Fibroblast of lung (primary cell): ENCODE data around the gene PIK3R3.

Experiments
- EZH2 ChIP-seq: IDR thresholded peaks from 2 replicates; pipeline ENCODE4 v1.5.1; 2012; ENCODE audit warnings: low read length, control low read depth, mild to moderate bottlenecking; ENCODE audit errors: missing control alignments
- TF ChIP-seq, protein P1 (sequence below), 2 donors: IDR thresholded peaks in 1 of 2; conservative IDR thresholded peaks in 1 of 2; 1 replicate in 1 of 2; 2 replicates in 1 of 2; pipeline ENCODE4 v1.5.1; 2011 to 2012; ENCODE audit warnings: low read length in 2 of 2, control low read depth in 1 of 2, inconsistent platforms in 1 of 2, low read depth in 1 of 2, mild to moderate bottlenecking in 1 of 2

DNA sequence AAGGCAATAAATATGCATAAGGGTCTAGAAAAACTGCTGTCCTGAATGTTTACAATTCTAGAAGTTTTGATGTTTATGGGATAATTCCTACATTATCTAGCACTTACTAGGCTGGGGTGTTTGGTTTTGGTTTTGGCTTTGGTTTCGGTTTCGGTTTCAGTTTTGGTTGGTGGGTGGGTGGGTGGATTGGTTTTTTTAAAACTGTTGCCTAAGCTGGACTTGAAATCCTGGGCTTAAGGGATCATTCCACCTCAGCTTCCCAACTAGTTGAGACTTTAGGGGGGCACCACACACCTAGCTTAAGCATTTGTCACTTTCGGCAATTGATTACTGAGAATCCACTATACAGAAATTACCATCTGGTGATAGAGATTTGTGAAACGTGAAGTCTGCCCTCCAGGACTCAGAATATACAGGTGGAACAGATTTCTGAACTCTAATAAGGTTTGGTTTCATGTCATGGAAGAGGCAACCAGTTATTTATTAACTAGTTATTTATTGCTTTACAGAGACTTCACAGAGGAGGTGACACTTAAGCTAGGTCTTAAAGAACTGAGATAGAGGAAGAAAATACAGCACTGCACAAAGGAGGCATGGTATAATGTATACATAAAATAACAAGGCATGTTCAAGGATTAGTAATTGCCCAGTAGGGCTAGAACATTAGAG is 69.6 kb downstream of the PIK3R3 start:
- TF ChIP-seq, protein P1, sequence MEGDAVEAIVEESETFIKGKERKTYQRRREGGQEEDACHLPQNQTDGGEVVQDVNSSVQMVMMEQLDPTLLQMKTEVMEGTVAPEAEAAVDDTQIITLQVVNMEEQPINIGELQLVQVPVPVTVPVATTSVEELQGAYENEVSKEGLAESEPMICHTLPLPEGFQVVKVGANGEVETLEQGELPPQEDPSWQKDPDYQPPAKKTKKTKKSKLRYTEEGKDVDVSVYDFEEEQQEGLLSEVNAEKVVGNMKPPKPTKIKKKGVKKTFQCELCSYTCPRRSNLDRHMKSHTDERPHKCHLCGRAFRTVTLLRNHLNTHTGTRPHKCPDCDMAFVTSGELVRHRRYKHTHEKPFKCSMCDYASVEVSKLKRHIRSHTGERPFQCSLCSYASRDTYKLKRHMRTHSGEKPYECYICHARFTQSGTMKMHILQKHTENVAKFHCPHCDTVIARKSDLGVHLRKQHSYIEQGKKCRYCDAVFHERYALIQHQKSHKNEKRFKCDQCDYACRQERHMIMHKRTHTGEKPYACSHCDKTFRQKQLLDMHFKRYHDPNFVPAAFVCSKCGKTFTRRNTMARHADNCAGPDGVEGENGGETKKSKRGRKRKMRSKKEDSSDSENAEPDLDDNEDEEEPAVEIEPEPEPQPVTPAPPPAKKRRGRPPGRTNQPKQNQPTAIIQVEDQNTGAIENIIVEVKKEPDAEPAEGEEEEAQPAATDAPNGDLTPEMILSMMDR (conservative IDR thresholded peaks at IDR 0.05 in 1 of 2, IDR thresholded peaks at IDR 0.05 in 1 of 2; ENCODE audit: low read depth in 1 of 2, low read length in 2 of 2): no peak
- no peak for TF ChIP-seq EZH2
